ENCODE data around the gene TFF3. TPM values are rescaled to one million over a fixed set of nuclear protein-coding genes. Genes with fewer than 3 reads are reported as not detected.

TFF3 gene
- total and polyA plus RNA-seq, 10 of the 15 experiments (the other 5 are each of a cell fraction or from before 2014, with no cell fraction given), result not detected

DNA sequence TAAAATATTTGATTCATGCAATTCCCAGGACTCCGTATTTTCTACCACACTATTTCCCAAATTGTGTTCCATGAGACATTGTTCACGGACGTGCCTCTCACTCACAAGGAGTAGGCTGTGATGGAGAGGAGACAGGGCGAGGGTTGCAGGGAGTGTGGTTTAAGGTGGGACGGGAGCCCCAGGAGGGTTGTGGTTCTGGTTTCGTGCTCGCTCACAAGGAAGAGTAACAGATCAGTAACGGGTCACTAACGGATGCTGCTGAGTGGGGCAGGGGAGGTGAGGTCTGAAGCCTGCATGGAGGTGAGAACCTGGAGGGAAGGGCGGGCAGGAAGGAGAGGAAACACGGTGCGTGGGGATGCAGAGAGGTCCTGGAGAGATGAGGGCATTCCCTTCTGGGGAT lies 28.8 kb downstream of the TFF3 start (continued):
- TF ChIP-seq, protein P1, sequence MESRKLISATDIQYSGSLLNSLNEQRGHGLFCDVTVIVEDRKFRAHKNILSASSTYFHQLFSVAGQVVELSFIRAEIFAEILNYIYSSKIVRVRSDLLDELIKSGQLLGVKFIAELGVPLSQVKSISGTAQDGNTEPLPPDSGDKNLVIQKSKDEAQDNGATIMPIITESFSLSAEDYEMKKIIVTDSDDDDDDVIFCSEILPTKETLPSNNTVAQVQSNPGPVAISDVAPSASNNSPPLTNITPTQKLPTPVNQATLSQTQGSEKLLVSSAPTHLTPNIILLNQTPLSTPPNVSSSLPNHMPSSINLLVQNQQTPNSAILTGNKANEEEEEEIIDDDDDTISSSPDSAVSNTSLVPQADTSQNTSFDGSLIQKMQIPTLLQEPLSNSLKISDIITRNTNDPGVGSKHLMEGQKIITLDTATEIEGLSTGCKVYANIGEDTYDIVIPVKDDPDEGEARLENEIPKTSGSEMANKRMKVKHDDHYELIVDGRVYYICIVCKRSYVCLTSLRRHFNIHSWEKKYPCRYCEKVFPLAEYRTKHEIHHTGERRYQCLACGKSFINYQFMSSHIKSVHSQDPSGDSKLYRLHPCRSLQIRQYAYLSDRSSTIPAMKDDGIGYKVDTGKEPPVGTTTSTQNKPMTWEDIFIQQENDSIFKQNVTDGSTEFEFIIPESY (IDR thresholded peaks at IDR 0.05), result no peak
- TF ChIP-seq NFYA (IDR thresholded peaks at IDR 0.05; ENCODE audit: borderline replicate concordance, low read depth, low read length), result no peak
- TF ChIP-seq POLR2A (IDR thresholded peaks at IDR 0.05; ENCODE audit: low read depth, low read length), result no peak
- no peak for TF ChIP-seq SIN3A (IDR thresholded peaks at IDR 0.05; ENCODE audit: low read depth, low read length)
- TF ChIP-seq RCOR1 (conservative IDR thresholded peaks at IDR 0.05; ENCODE audit: low read depth, low read length), result no peak
- no peak for TF ChIP-seq TCF3 (IDR thresholded peaks at IDR 0.05; ENCODE audit: borderline replicate concordance, insufficient read depth, low read depth, low read length)
- TF ChIP-seq, protein P2, sequence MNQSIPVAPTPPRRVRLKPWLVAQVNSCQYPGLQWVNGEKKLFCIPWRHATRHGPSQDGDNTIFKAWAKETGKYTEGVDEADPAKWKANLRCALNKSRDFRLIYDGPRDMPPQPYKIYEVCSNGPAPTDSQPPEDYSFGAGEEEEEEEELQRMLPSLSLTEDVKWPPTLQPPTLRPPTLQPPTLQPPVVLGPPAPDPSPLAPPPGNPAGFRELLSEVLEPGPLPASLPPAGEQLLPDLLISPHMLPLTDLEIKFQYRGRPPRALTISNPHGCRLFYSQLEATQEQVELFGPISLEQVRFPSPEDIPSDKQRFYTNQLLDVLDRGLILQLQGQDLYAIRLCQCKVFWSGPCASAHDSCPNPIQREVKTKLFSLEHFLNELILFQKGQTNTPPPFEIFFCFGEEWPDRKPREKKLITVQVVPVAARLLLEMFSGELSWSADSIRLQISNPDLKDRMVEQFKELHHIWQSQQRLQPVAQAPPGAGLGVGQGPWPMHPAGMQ (IDR thresholded peaks at IDR 0.05; ENCODE audit: borderline replicate concordance), result no peak
- no peak for TF ChIP-seq ZBED1 (IDR thresholded peaks at IDR 0.05; ENCODE audit: borderline replicate concordance)
- no peak for TF ChIP-seq MYC (IDR thresholded peaks at IDR 0.05; ENCODE audit: insufficient read depth, insufficient read length, insufficient replicate concordance, low read length, severe bottlenecking)
- no peak for TF ChIP-seq IRF4 (IDR thresholded peaks at IDR 0.05; ENCODE audit: low read depth, low read length)
- TF ChIP-seq, protein P3, sequence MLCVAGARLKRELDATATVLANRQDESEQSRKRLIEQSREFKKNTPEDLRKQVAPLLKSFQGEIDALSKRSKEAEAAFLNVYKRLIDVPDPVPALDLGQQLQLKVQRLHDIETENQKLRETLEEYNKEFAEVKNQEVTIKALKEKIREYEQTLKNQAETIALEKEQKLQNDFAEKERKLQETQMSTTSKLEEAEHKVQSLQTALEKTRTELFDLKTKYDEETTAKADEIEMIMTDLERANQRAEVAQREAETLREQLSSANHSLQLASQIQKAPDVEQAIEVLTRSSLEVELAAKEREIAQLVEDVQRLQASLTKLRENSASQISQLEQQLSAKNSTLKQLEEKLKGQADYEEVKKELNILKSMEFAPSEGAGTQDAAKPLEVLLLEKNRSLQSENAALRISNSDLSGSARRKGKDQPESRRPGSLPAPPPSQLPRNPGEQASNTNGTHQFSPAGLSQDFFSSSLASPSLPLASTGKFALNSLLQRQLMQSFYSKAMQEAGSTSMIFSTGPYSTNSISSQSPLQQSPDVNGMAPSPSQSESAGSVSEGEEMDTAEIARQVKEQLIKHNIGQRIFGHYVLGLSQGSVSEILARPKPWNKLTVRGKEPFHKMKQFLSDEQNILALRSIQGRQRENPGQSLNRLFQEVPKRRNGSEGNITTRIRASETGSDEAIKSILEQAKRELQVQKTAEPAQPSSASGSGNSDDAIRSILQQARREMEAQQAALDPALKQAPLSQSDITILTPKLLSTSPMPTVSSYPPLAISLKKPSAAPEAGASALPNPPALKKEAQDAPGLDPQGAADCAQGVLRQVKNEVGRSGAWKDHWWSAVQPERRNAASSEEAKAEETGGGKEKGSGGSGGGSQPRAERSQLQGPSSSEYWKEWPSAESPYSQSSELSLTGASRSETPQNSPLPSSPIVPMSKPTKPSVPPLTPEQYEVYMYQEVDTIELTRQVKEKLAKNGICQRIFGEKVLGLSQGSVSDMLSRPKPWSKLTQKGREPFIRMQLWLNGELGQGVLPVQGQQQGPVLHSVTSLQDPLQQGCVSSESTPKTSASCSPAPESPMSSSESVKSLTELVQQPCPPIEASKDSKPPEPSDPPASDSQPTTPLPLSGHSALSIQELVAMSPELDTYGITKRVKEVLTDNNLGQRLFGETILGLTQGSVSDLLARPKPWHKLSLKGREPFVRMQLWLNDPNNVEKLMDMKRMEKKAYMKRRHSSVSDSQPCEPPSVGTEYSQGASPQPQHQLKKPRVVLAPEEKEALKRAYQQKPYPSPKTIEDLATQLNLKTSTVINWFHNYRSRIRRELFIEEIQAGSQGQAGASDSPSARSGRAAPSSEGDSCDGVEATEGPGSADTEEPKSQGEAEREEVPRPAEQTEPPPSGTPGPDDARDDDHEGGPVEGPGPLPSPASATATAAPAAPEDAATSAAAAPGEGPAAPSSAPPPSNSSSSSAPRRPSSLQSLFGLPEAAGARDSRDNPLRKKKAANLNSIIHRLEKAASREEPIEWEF (IDR thresholded peaks at IDR 0.05; ENCODE audit: insufficient replicate concordance, low read depth, low read length), result no peak
- TF ChIP-seq RAD51 (IDR thresholded peaks at IDR 0.05), result no peak
- TF ChIP-seq SMAD1 (IDR thresholded peaks at IDR 0.05; ENCODE audit: low read depth, partially characterized antibody), result no peak
- TF ChIP-seq, protein P4, sequence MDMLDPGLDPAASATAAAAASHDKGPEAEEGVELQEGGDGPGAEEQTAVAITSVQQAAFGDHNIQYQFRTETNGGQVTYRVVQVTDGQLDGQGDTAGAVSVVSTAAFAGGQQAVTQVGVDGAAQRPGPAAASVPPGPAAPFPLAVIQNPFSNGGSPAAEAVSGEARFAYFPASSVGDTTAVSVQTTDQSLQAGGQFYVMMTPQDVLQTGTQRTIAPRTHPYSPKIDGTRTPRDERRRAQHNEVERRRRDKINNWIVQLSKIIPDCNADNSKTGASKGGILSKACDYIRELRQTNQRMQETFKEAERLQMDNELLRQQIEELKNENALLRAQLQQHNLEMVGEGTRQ (IDR thresholded peaks at IDR 0.05; ENCODE audit: borderline replicate concordance, low read depth, low read length), result no peak
- TF ChIP-seq, protein P5, sequence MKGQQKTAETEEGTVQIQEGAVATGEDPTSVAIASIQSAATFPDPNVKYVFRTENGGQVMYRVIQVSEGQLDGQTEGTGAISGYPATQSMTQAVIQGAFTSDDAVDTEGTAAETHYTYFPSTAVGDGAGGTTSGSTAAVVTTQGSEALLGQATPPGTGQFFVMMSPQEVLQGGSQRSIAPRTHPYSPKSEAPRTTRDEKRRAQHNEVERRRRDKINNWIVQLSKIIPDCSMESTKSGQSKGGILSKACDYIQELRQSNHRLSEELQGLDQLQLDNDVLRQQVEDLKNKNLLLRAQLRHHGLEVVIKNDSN (IDR thresholded peaks at IDR 0.05; ENCODE audit: borderline replicate concordance, extremely low read length, insufficient read depth, low read depth, low read length), result no peak
- TF ChIP-seq, protein P6, sequence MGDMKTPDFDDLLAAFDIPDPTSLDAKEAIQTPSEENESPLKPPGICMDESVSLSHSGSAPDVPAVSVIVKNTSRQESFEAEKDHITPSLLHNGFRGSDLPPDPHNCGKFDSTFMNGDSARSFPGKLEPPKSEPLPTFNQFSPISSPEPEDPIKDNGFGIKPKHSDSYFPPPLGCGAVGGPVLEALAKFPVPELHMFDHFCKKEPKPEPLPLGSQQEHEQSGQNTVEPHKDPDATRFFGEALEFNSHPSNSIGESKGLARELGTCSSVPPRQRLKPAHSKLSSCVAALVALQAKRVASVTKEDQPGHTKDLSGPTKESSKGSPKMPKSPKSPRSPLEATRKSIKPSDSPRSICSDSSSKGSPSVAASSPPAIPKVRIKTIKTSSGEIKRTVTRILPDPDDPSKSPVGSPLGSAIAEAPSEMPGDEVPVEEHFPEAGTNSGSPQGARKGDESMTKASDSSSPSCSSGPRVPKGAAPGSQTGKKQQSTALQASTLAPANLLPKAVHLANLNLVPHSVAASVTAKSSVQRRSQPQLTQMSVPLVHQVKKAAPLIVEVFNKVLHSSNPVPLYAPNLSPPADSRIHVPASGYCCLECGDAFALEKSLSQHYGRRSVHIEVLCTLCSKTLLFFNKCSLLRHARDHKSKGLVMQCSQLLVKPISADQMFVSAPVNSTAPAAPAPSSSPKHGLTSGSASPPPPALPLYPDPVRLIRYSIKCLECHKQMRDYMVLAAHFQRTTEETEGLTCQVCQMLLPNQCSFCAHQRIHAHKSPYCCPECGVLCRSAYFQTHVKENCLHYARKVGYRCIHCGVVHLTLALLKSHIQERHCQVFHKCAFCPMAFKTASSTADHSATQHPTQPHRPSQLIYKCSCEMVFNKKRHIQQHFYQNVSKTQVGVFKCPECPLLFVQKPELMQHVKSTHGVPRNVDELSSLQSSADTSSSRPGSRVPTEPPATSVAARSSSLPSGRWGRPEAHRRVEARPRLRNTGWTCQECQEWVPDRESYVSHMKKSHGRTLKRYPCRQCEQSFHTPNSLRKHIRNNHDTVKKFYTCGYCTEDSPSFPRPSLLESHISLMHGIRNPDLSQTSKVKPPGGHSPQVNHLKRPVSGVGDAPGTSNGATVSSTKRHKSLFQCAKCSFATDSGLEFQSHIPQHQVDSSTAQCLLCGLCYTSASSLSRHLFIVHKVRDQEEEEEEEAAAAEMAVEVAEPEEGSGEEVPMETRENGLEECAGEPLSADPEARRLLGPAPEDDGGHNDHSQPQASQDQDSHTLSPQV (IDR thresholded peaks at IDR 0.05), result no peak

All from GM12878 (cell line).